Esophagus (tissue), 2 donors: Measurements from ENCODE around the gene IFNL2. TPM values are rescaled to one million over a fixed set of nuclear protein-coding genes. Genes with fewer than 3 reads are reported as not detected.
"Not testable (repeated sequence)": the region's sequence is repeated elsewhere in the genome, so short reads cannot be mapped to it uniquely, and the experiment has no call there.

ENCODE experiments used
- H3K27ac ChIP-seq, 2 donors: one replicate each; pipeline ENCODE4 v1.5.1; 2013; ENCODE audit warnings: low read depth in 2 of 2, mild to moderate bottlenecking in 2 of 2, inconsistent platforms in 1 of 2, low read length in 1 of 2, moderate library complexity in 1 of 2
- H3K27me3 ChIP-seq, 2 donors: one replicate each; pipeline ENCODE4 v1.6.1; 2013; ENCODE audit warnings: low read length in 2 of 2, control low read depth in 1 of 2, mild to moderate bottlenecking in 1 of 2; ENCODE audit not compliant: insufficient read depth in 2 of 2, control insufficient read depth in 1 of 2
- H3K36me3 ChIP-seq, 2 donors: one replicate each; pipeline ENCODE4 v1.6.1; 2013; ENCODE audit warnings: low read length in 1 of 2; ENCODE audit not compliant: control insufficient read depth in 2 of 2, insufficient read depth in 2 of 2
- H3K4me1 ChIP-seq, 2 donors: one replicate each; pipeline ENCODE4 v1.6.1; 2013; ENCODE audit warnings: low read length in 1 of 2; ENCODE audit not compliant: control insufficient read depth in 2 of 2, insufficient read depth in 2 of 2
- H3K4me3 ChIP-seq, 2 donors: one replicate each; pipeline ENCODE4 v1.5.1; 2013; ENCODE audit warnings: low read length in 2 of 2, mild to moderate bottlenecking in 2 of 2, low read depth in 1 of 2, moderate library complexity in 1 of 2
- H3K9me3 ChIP-seq, 2 donors: one replicate each; pipeline ENCODE4 v1.6.1; 2013; ENCODE audit warnings: mild to moderate bottlenecking in 2 of 2, low read depth in 1 of 2, low read length in 1 of 2, moderate library complexity in 1 of 2; ENCODE audit not compliant: control insufficient read depth in 2 of 2, insufficient read depth in 1 of 2
- WGBS, 2 donors: extraction: QIAGEN DNeasy Blood & Tissue Kit; methylation state at CpG; one replicate each; pipeline ENCODE4 v1.1.7; 2013; 5-methylcytosine and 5-hydroxymethylcytosine counted together
- polyA plus RNA-seq, 2 donors: library from polyadenylated mRNA; stranded (reverse); fragments of 200-250 nt; gene quantifications; one replicate each; pipeline ENCODE4 v1.2.3, GENCODE V29; 2013
- donor health status: healthy with polysubstance abuse.
- donor health status: Bipolar disorder and iron deficiency.

The IFNL2 gene
- polyA plus RNA-seq, 2 donors, result not detected

GRCh38 chr19:39265321-39265916, 2.8 kb upstream of the IFNL2 start:
- 39 to 41% methylated on average over 39 of the region's 39 CpGs for WGBS, 2 donors
- no peaks in the 10 kb centered on the region for H3K9me3 ChIP-seq
- H3K4me3 ChIP-seq, result no peak overlapping the region
- H3K36me3 ChIP-seq, result no peaks in the 10 kb centered on the region
- peaks cover 0 to 6% of the 10 kb centered on the region in 2 donors for H3K4me1 ChIP-seq
- H3K27ac ChIP-seq, result no peak overlapping the region
- H3K27me3 ChIP-seq, result peaks cover 0 to 11% of the 10 kb centered on the region in 2 donors

DNA sequence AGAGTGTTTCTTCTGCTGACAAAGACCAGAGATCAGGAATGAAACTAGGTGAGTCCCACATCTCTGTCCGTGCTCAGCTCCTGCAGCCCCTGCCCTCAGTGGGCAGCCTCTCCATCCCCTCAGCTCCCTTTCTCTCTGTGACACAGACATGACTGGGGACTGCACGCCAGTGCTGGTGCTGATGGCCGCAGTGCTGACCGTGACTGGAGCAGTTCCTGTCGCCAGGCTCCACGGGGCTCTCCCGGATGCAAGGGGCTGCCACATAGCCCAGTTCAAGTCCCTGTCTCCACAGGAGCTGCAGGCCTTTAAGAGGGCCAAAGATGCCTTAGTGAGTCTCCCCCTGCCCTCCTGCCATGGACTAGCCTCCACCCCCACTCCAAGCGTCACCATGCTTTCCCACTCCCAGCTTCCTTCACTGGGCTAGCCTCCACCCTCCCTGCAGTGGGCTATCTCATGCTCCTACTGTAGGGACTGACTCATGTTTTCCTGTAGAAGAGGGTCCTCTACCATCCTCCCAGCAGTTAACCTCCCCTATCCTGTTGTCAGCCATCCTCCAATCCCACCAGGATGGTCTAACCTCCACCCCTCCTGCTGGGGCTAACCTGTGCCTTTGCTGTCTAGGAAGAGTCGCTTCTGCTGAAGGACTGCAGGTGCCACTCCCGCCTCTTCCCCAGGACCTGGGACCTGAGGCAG, 481 bp downstream of the IFNL2 start:
- 82 to 84% methylated on average over 10 of the region's 10 CpGs for WGBS, 2 donors
- not testable (repeated sequence) for H3K9me3 ChIP-seq, H3K36me3 ChIP-seq, H3K4me1 ChIP-seq, H3K4me3 ChIP-seq, H3K27ac ChIP-seq
- peaks cover 0 to 11% of the 10 kb centered on the region in 2 donors for H3K27me3 ChIP-seq

DNA sequence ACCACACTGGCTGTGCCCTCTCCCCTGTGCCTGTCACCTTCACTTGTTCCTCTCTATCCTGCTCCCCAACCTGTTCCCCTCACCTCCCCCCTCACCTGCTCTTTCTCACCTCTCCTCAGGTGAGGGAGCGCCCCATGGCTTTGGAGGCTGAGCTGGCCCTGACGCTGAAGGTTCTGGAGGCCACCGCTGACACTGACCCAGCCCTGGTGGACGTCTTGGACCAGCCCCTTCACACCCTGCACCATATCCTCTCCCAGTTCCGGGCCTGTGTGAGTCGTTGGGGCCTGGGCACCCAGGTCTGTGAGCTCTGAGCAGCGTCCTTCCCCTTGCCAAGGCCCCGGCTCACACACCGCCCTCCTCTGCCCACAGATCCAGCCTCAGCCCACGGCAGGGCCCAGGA, 1.2 kb downstream of the IFNL2 start:
- not testable (repeated sequence) for H3K36me3 ChIP-seq, H3K9me3 ChIP-seq, H3K4me1 ChIP-seq, H3K27ac ChIP-seq, H3K27me3 ChIP-seq, H3K4me3 ChIP-seq
- 72 to 79% methylated on average over 10 of the region's 10 CpGs for WGBS, 2 donors

DNA sequence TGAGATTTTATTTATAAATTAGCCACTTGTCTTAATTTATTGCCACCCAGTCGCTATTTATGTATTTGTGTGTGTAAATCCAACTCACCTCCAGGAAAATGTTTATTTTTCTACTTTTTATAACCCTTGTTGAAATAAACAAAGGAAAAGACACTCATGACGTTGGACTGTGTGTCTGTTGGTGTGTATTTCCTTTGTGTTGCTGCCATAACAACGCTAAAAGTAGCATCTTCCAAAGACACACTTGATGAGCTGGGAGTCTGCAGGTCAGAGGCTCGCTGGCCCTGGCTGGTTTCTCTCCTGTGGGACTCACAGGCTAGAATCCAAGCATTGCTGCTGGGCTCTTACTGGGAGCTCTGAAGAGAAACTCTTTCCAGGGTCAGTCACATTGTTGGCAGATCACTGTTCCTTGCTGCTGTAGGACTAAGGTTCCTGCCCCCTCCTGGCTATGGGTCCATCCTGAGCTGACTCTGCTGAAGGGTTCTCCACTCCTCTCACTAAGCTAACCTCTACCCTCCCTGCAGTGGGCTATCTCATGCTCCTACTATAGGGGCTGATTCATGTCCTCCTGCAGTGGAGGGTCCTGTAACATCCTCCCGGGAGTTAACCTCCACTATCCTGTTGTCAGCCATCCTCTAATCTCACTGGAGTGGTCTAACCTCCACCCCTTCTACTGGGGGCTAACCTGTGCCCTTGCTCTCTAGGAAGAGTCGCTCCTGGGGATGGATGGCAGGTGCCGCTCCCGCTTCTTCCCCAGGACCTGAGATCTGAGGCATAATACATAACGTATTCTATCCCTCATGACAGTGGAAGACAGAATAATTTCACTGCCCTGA, 2.1 kb downstream of the IFNL2 start:
- Histone ChIP-seq H3K4me3 (no peak overlapping the region), H3K27ac (no peak overlapping the region), H3K9me3 (no peaks in the 10 kb centered on the region), H3K4me1 (no peaks in the 10 kb centered on the region), H3K36me3 (no peaks in the 10 kb centered on the region), H3K27me3 (peaks cover 0 to 1% of the 10 kb centered on the region in 2 donors)
- WGBS, 2 donors, result 68 to 76% methylated on average over 9 of the region's 9 CpGs

DNA sequence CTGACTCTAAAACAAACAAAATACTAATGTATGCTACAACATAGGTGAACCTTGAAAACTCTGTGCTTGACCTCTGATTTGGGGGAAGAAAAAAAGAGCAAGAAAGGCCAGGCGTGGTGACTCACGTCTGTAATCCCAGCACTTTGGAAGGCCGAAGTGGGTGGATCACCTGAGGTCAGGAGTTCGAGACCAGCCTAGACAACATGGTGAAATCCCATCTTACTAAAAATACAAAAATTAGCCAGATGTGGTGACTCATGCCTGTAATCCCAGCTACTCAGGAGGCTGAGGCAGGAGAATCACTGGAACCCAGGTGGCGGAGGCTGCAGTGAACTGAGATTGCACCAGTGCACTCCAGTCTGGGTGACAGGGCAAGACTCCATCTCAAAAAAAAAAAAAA, 5.7 kb downstream of the IFNL2 start:
- not testable (repeated sequence) for H3K27me3 ChIP-seq, H3K9me3 ChIP-seq, H3K4me3 ChIP-seq, H3K36me3 ChIP-seq, H3K4me1 ChIP-seq, H3K27ac ChIP-seq
- WGBS, 2 donors, result 80 to 83% methylated on average over 5 of the region's 5 CpGs

DNA sequence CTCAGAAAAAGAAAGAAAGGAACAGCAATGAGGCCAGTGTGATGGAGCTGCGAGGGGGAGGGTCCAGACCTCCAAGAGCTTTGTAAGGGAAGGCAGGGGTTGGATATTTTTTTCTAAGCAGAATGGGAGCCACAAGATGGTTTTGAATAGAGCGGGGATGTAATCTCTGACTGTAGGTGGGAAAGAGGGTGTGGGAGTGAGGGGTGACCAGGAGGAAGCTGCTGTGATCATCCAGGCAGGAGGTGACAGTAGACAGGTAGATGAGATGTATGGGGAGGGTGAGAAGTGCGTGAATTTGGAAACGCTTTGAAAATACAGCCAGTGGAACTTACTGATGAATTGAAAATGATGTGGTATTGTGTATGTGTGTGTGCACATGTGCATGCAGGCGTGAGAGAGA, 7.4 kb downstream of the IFNL2 start:
- H3K9me3 ChIP-seq, result no peaks in the 10 kb centered on the region
- no peak overlapping the region for H3K27ac ChIP-seq
- H3K4me3 ChIP-seq, result no peak overlapping the region
- H3K36me3 ChIP-seq, result no peaks in the 10 kb centered on the region
- H3K27me3 ChIP-seq, result no peaks in the 10 kb centered on the region
- no peaks in the 10 kb centered on the region for H3K4me1 ChIP-seq
- WGBS, 2 donors, result 78 to 85% methylated on average over 5 of the region's 5 CpGs

- Histone ChIP-seq H3K36me3 (no peaks in the 10 kb centered on the region), H3K9me3 (peaks cover 0 to 4% of the 10 kb centered on the region in 2 donors), H3K4me1 (no peaks in the 10 kb centered on the region), H3K27ac (no peak overlapping the region), H3K4me3 (no peak overlapping the region), H3K27me3 (no peaks in the 10 kb centered on the region)
- 85 to 90% methylated on average over 5 of the region's 5 CpGs for WGBS, 2 donors
Measured at GRCh38 chr19:39276740-39277139, 8.5 kb downstream of the IFNL2 start.

- 74 to 77% methylated on average over 7 of the region's 7 CpGs for WGBS, 2 donors
- no peaks in the 10 kb centered on the region for H3K27me3 ChIP-seq
- H3K36me3 ChIP-seq, result no peaks in the 10 kb centered on the region
- peaks cover 0 to 4% of the 10 kb centered on the region in 2 donors for H3K9me3 ChIP-seq
- H3K27ac ChIP-seq, result no peak overlapping the region
- no peak overlapping the region for H3K4me3 ChIP-seq
- H3K4me1 ChIP-seq, result no peaks in the 10 kb centered on the region
Measured at GRCh38 chr19:39277598-39277997, 9.4 kb downstream of the IFNL2 start.

- H3K4me1 ChIP-seq, result no peaks in the 10 kb centered on the region
- no peak overlapping the region for H3K4me3 ChIP-seq
- peaks cover 0 to 4% of the 10 kb centered on the region in 2 donors for H3K9me3 ChIP-seq
- H3K27me3 ChIP-seq, result no peaks in the 10 kb centered on the region
- H3K27ac ChIP-seq, result no peak overlapping the region
- 56 to 67% methylated on average over 1 of the region's 1 CpG for WGBS, 2 donors
- H3K36me3 ChIP-seq, result no peaks in the 10 kb centered on the region
Measured at GRCh38 chr19:39282021-39282420, 13.8 kb downstream of the IFNL2 start.
